GM21576 (cell line): Measurements from ENCODE around the gene PSMF1.
"Not testable (repeated sequence)": the region's sequence is repeated elsewhere in the genome, so short reads cannot be mapped to it uniquely, and the experiment has no call there.

Experiments
- ATAC-seq: cut with Tn5 transposase; IDR thresholded peaks from one replicate; pipeline ENCODE4 v1.9.1; 2021; ENCODE audit warnings: mild to moderate bottlenecking, moderate library complexity; ENCODE audit not compliant: unreplicated experiment

Gene PSMF1

DNA sequence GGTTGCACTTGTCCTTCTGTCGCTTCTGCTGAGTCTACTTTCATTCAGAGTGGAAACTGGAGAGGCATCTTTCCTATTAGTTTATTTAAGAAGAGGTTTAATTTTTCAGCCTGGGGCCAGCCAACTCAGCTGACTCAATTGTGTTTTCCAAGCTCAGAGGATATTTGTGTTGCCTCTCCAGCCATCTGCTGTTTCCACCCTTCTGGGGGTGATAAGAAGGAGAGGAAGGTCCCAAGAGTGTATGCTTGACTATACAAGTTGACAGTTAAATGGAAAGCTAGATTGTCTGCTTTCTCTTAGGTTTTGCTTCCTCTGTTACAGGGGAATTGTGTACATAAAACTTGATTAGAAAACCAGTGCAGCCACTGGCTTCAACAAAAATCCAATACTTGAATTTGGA is 3.0 kb downstream of the PSMF1 start:
- ATAC-seq: no peak

- ATAC-seq: no peak
Measured at GRCh38 chr20:1122388-1123315, 4.2 kb downstream of the PSMF1 start.

DNA sequence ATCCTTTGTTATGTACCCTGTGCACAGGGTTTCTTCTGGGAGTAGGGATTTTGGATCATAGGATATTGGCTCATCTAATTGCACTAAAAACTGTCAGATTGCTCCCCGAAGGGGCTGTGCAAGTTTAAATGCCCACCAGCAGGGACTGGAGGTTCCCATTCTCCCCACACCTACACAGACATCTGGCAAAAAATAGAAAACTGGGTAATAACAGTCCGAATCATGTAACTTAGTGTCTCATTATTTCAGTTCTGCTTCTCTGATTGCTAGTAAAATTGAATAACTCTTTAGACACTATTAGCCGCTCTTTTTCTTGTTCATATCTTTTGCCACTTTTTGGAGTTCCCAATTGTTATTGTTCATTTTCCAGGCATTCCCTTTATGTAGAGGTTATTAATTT is 5.3 kb downstream of the PSMF1 start:
- ATAC-seq: no peak

DNA sequence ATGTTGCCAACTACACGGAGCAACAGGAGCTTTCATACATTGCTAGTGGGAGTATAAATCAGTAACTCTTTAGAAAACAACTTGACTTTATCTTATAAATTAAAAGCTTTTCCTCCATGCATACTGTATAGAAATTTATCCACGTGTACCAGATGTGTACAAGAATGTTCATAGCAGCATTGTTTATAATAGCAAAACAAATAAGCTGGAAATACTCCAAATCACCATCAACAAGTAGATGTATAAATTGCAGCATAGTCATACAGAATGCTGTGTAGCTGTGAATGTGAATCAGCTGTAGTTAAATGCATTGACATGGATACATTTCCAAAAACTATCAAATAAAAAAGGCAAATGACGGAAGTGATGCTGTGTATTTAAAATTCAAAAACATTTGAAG is 6.0 kb downstream of the PSMF1 start:
- ATAC-seq: no peak

DNA sequence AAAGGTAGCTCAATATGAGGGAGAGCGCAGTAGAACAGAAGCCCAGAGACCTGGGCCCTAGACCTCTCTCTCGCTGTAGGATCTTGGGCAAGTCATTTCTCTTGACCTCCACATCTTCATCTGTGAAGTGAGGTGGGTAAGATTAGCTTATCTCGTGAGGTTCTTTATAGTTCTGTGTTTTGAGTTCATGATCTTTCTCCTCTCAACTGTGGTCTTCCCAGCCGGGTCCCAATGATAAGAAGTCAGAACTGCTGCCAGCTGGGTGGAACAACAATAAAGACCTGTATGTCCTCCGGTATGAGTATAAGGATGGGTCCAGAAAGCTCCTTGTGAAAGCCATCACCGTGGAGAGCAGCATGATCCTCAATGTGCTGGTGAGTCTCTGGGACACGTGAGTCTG is 6.9 kb downstream of the PSMF1 start:
- ATAC-seq: no peak

DNA sequence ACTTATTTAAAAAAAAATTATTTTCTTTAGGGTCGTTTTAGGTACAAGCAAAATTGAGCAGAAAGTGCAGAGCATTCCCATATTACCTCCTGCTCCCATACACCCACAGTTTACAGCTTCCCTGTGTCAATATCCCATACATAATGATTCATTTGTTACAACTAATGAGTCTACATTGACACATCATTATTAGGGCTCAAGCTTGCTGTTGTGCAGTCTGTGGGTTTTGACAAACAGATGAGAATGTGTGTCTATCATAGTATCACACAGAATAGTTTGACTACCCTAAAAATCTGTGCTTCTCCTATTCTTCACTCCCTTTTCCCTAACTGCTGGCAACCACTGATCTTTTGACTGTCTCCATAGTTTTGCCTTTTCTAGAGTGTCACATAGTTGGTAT is 9.4 kb downstream of the PSMF1 start:
- ATAC-seq: no peak

- ATAC-seq: no peak
Measured at GRCh38 chr20:1130058-1130694, 11.8 kb downstream of the PSMF1 start.

- ATAC-seq: no peak
Measured at GRCh38 chr20:1130847-1131246, 12.4 kb downstream of the PSMF1 start.

- ATAC-seq: no peak
Measured at GRCh38 chr20:1131354-1131753, 13.0 kb downstream of the PSMF1 start.

DNA sequence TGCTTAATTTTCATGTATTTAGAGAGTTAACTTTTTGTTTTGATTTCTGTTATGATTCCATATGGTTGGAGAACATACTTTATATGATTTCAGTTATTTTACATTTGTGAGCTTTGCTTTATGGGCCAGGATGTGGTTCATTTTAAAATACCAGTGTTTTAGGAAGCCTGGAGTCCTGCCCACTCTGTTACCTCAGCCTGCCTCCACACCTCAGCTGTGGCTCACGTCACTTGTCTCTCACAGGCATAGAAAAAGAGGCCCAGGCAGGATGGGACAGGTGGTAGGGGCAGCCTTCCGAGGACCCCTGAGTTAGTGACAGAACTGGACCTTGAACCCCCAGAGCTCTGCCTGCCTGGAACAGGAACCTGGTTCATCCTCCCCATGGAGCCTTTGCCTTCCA is 16.0 kb downstream of the PSMF1 start:
- no peak for ATAC-seq

- ATAC-seq: no peak
Measured at GRCh38 chr20:1134836-1135235, 16.4 kb downstream of the PSMF1 start.

GRCh38 chr20:1137236-1137635 is 18.8 kb downstream of the PSMF1 start:
- ATAC-seq: no peak

GRCh38 chr20:1144401-1145172 is 26.2 kb downstream of the PSMF1 start:
- no peak for ATAC-seq

DNA sequence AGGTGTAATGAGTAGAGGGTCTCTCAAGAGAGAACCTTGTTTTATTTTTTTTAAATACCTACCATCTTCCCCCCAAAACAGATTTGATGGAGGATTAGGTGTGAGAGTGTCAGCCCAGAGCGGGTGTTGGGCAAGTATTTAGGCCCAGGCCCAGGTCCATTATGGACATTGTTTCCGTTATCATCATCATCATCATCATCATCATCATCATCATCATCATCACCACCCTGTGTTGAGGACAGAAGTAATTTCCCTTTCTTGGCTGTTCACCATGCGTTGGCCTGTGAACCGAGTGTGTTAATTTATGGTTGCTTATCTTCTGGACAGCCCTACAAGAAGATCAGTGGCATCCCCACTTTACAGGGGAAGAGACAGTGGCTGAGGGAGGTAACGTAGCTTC is 28.6 kb downstream of the PSMF1 start:
- ATAC-seq: no peak

- ATAC-seq: not testable (repeated sequence)
Measured at GRCh38 chr20:1149812-1150211, 31.4 kb downstream of the PSMF1 start.

GRCh38 chr20:1150218-1150617 is 31.8 kb downstream of the PSMF1 start:
- no peak for ATAC-seq

DNA sequence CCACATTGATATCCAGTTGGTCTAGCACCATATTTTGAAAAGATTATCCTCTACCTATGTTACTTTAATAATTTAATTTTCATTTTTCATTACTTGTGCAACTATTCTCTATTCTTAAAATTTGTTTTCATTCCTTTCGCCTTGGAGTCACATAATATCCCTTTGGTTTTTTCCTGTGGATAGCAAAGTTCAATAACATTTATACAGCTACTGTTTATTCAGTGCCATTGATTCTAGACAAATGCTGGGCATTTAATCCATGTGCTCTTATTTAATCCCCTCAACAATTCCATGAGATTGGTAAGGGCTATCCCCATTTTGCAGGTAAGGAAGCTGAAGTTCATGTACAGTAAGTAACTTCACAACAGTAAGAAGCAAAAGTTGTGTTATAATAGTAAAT is 32.6 kb downstream of the PSMF1 start:
- ATAC-seq: no peak

- ATAC-seq: no peak
Measured at GRCh38 chr20:1154226-1154625, 35.8 kb downstream of the PSMF1 start.

- no peak for ATAC-seq
Measured at GRCh38 chr20:1154691-1155090, 36.3 kb downstream of the PSMF1 start.

DNA sequence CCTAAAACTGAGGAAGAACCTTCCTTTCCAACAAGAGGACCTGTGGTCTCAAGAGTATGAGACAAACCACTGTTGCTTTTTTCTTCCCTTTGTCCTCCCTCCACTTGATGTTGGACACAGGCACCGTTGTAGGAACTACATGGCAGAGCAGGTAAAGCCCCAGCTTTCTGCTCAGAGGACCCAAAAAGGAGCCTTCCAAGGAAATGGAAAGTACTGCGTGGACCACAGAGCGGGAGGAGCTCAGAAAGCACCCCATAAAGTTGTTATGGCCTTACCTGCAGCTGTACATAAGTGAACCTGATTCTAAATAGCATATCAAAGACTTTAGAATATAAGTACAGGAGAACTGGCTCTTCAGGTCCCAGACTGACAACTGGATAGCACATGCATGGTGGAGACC is 36.9 kb downstream of the PSMF1 start:
- no peak for ATAC-seq

DNA sequence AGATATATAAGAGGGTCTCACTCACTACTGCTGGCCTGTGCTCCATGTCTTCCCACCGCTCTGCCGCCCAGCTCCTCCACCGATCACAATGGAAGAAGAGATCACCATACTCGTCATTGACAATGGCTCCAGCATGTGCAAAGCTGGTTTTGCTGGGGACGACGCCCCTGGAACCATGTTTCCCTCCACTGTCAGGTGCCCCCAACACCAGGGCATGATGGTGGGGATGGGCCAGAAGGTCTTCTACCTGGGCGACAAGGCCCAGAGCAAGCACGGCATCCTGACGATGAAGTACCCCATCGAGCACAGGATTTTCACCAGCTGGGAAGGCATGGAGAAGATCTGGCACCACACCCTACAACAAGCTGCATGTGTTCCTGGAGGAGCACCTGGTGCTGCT is 42.1 kb downstream of the PSMF1 start:
- ATAC-seq: no peak

DNA sequence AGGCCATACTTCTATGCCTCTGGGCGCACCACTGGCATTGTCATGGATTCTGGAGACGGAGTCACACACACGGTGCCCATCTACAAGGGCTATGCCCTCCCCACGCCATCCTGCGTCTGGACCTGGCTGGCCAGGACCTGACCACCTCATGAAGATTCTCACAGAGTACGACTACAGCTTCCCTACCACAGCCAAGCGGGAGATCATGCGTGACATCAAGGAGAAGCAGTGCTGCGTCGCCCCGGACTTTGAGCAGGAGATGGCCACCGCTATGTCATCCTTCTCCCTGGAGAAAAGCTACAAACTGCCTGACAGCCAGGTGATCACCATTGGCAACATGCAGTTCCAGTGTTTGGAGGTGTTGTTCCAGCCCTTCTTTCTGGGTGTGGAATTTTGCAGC is 42.6 kb downstream of the PSMF1 start:
- no peak for ATAC-seq
